Peyer's patch (tissue), 4 donors: ENCODE measurements around the gene MAPT. TPM values are rescaled to one million over a fixed set of nuclear protein-coding genes. Genes with fewer than 3 reads are reported as not detected.

ENCODE experiments used
- DNase-seq, 3 donors: peaks; one replicate each; pipeline ENCODE4 v3.0.0-alpha.2; 2017 to 2019
- H3K27ac ChIP-seq, 4 donors: fragments of 200-600 bp; sonication (generic); one replicate each; pipeline ENCODE4 v1.5.1; 2016 to 2019
- H3K27me3 ChIP-seq, 2 donors: fragments of 200-600 bp; sonication (generic); one replicate each; pipeline ENCODE4 v1.5.1; 2019
- H3K36me3 ChIP-seq, 3 donors: fragments of 200-600 bp; sonication (generic); one replicate each; pipeline ENCODE4 v1.5.1; 2016 to 2019
- H3K4me1 ChIP-seq, 4 donors: fragments of 200-600 bp; sonication (generic); one replicate each; pipeline ENCODE4 v1.5.1; 2016 to 2019
- H3K4me3 ChIP-seq, 4 donors: fragments of 200-600 bp; sonication (generic); 1 replicate in 3 of 4; 2 replicates in 1 of 4; pipeline ENCODE4 v1.5.1; 2016 to 2019; ENCODE audit warnings: mild to moderate bottlenecking in 1 of 4
- H3K9me3 ChIP-seq, 4 donors: fragments of 200-600 bp; sonication (generic); one replicate each; pipeline ENCODE4 v1.5.1; 2016 to 2019; ENCODE audit warnings: mild to moderate bottlenecking in 1 of 4
- POLR2A ChIP-seq, 2 donors: fragments of 450-650 bp; IDR thresholded peaks; one replicate each; pipeline ENCODE4 v1.5.1; 2017; ENCODE audit warnings: antibody characterized with exemption in 2 of 2, mild to moderate bottlenecking in 2 of 2, moderate library complexity in 2 of 2
- total RNA-seq, 4 donors: library from RNA; depleted of rRNA; stranded (reverse); fragments of >200 nt; gene quantifications; one replicate each; pipeline ENCODE4 v1.1.0, GENCODE V29; 2016
- TF ChIP-seq, protein P1 (sequence below), 6 experiments: fragments of 450-650 bp in 4 of 6; fragments of 200-600 bp in 2 of 6; sonication (generic) in 1 of 6; IDR thresholded peaks; one replicate each; pipeline ENCODE4 v1.5.1; 2017 to 2019; ENCODE audit warnings: antibody characterized with exemption in 6 of 6, mild to moderate bottlenecking in 3 of 6, moderate library complexity in 1 of 6

Gene MAPT
- total RNA-seq, 4 donors from 2014 or later = 0.35 to 1.6 (median 0.94) TPM; not detected in 1

DNA sequence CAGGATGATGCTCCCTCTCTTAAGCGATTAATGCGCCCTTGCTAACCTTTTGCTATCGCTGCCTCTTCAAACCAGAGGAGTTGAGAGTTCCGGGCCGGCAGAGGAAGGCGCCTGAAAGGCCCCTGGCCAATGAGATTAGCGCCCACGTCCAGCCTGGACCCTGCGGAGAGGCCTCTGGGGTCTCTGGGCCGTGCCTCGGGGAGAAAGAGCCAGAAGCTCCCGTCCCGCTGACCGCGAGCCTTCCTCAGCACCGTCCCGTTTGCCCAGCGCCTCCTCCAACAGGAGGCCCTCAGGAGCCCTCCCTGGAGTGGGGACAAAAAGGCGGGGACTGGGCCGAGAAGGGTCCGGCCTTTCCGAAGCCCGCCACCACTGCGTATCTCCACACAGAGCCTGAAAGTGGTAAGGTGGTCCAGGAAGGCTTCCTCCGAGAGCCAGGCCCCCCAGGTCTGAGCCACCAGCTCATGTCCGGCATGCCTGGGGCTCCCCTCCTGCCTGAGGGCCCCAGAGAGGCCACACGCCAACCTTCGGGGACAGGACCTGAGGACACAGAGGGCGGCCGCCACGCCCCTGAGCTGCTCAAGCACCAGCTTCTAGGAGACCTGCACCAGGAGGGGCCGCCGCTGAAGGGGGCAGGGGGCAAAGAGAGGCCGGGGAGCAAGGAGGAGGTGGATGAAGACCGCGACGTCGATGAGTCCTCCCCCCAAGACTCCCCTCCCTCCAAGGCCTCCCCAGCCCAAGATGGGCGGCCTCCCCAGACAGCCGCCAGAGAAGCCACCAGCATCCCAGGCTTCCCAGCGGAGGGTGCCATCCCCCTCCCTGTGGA lies 88.6 kb downstream of the MAPT start:
- Histone ChIP-seq H3K27me3 (no peaks in the 10 kb centered on the region), H3K9me3 (no peaks in the 10 kb centered on the region), H3K4me3 (no peak overlapping the region), H3K27ac (no peak overlapping the region), H3K36me3 (no peaks in the 10 kb centered on the region), H3K4me1 (no peaks in the 10 kb centered on the region)
- no peak for TF ChIP-seq POLR2A (IDR thresholded peaks at IDR 0.05)
- TF ChIP-seq, protein P1, sequence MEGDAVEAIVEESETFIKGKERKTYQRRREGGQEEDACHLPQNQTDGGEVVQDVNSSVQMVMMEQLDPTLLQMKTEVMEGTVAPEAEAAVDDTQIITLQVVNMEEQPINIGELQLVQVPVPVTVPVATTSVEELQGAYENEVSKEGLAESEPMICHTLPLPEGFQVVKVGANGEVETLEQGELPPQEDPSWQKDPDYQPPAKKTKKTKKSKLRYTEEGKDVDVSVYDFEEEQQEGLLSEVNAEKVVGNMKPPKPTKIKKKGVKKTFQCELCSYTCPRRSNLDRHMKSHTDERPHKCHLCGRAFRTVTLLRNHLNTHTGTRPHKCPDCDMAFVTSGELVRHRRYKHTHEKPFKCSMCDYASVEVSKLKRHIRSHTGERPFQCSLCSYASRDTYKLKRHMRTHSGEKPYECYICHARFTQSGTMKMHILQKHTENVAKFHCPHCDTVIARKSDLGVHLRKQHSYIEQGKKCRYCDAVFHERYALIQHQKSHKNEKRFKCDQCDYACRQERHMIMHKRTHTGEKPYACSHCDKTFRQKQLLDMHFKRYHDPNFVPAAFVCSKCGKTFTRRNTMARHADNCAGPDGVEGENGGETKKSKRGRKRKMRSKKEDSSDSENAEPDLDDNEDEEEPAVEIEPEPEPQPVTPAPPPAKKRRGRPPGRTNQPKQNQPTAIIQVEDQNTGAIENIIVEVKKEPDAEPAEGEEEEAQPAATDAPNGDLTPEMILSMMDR (IDR thresholded peaks at IDR 0.05) = no peak
- no peak for DNase-seq

DNA sequence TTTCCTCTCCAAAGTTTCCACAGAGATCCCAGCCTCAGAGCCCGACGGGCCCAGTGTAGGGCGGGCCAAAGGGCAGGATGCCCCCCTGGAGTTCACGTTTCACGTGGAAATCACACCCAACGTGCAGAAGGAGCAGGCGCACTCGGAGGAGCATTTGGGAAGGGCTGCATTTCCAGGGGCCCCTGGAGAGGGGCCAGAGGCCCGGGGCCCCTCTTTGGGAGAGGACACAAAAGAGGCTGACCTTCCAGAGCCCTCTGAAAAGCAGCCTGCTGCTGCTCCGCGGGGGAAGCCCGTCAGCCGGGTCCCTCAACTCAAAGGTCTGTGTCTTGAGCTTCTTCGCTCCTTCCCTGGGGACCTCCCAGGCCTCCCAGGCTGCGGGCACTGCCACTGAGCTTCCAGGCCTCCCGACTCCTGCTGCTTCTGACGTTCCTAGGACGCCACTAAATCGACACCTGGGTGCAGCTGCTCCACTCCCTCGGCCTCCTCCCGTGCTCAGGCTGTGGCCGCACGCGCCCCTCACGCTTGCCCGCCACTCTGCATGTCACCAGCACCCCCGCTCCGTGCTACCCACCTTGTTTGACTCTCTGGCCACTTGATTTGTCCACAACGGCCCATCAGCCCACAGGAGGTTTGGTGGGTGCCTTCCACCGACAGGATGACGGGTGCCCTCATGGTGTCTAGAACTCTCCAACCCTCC lies 89.4 kb downstream of the MAPT start:
- no peak overlapping the region for H3K27ac ChIP-seq
- no peaks in the 10 kb centered on the region for H3K4me1 ChIP-seq
- H3K36me3 ChIP-seq = no peaks in the 10 kb centered on the region
- DNase-seq = no peak
- no peak overlapping the region for H3K4me3 ChIP-seq
- no peaks in the 10 kb centered on the region for H3K27me3 ChIP-seq
- TF ChIP-seq, protein P1 (IDR thresholded peaks at IDR 0.05) = no peak
- no peak for TF ChIP-seq POLR2A (IDR thresholded peaks at IDR 0.05)
- no peaks in the 10 kb centered on the region for H3K9me3 ChIP-seq

DNA sequence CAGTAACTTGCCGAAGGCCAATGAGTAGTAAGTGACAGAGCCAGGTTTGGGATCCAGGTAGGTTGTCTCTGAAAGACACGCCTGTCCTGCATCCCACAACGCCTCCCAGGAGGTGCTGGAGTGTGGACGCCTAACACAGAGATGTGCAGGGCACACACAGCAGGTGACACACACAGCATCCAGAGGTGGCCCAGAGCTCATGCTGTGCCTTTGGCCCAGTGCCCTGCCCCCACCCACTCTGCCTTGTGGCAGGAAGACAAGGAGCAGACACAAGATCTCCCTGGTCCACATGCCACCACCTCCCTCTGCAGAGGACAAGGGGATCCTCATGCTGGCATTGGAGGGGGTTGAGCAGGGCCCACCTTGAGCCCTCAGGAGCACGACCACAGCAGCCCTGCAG lies 90.0 kb downstream of the MAPT start:
- no peak overlapping the region for H3K4me3 ChIP-seq
- TF ChIP-seq POLR2A (IDR thresholded peaks at IDR 0.05) = no peak
- H3K9me3 ChIP-seq = no peaks in the 10 kb centered on the region
- no peak overlapping the region for H3K27ac ChIP-seq
- H3K36me3 ChIP-seq = no peaks in the 10 kb centered on the region
- no peaks in the 10 kb centered on the region for H3K27me3 ChIP-seq
- H3K4me1 ChIP-seq = no peaks in the 10 kb centered on the region
- no peak for DNase-seq

- Histone ChIP-seq H3K27ac (no peak overlapping the region), H3K4me3 (no peak overlapping the region)
- TF ChIP-seq POLR2A (IDR thresholded peaks at IDR 0.05) = no peak
- TF ChIP-seq, protein P1 (IDR thresholded peaks at IDR 0.05) = no peak
Measured at GRCh38 chr17:45985447-45985846, 91.1 kb downstream of the MAPT start.

DNA sequence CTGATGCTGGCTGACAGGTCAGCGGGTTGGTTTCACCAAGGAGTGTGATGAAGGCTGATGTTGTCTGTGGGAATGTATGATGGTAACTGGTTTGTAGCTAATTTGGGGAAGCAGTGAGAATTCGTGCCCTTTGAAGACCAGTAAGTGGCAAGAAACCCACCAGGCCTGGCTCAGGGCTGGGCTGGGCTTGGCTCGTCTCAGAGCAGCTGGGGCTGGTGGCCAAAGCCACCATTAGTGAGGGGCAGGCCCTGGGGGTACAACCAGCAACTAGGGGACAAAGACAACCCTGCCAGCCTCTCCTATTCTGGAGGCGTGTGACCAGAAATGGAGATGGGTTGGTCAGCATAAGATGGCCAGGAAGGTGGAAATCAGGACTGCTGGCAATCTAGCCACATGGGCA lies 91.7 kb downstream of the MAPT start:
- Histone ChIP-seq H3K27ac (no peak overlapping the region), H3K27me3 (no peaks in the 10 kb centered on the region), H3K9me3 (no peaks in the 10 kb centered on the region), H3K4me3 (no peak overlapping the region), H3K36me3 (no peaks in the 10 kb centered on the region), H3K4me1 (no peaks in the 10 kb centered on the region)
- no peak for DNase-seq
- TF ChIP-seq, protein P1 (IDR thresholded peaks at IDR 0.05) = no peak
- no peak for TF ChIP-seq POLR2A (IDR thresholded peaks at IDR 0.05)

More at GRCh38 chr17:45985447-45985846, 91.1 kb downstream of the MAPT start:
- Histone ChIP-seq H3K36me3 (no peaks in the 10 kb centered on the region), H3K4me1 (no peaks in the 10 kb centered on the region), H3K27me3 (no peaks in the 10 kb centered on the region), H3K9me3 (no peaks in the 10 kb centered on the region)
- no peak for DNase-seq

GRCh38 chr17:45987706-45988105 lies 93.4 kb downstream of the MAPT start:
- H3K27ac ChIP-seq = no peak overlapping the region
- no peak for TF ChIP-seq POLR2A (IDR thresholded peaks at IDR 0.05)
- TF ChIP-seq, protein P1 (IDR thresholded peaks at IDR 0.05) = no peak
- no peaks in the 10 kb centered on the region for H3K36me3 ChIP-seq
- no peaks in the 10 kb centered on the region for H3K27me3 ChIP-seq
- DNase-seq = no peak
- no peak overlapping the region for H3K4me3 ChIP-seq
- no peaks in the 10 kb centered on the region for H3K9me3 ChIP-seq
- H3K4me1 ChIP-seq = no peaks in the 10 kb centered on the region
